ENCODE data around the gene DHCR7.

DHCR7 gene, protein sequence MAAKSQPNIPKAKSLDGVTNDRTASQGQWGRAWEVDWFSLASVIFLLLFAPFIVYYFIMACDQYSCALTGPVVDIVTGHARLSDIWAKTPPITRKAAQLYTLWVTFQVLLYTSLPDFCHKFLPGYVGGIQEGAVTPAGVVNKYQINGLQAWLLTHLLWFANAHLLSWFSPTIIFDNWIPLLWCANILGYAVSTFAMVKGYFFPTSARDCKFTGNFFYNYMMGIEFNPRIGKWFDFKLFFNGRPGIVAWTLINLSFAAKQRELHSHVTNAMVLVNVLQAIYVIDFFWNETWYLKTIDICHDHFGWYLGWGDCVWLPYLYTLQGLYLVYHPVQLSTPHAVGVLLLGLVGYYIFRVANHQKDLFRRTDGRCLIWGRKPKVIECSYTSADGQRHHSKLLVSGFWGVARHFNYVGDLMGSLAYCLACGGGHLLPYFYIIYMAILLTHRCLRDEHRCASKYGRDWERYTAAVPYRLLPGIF

DNA sequence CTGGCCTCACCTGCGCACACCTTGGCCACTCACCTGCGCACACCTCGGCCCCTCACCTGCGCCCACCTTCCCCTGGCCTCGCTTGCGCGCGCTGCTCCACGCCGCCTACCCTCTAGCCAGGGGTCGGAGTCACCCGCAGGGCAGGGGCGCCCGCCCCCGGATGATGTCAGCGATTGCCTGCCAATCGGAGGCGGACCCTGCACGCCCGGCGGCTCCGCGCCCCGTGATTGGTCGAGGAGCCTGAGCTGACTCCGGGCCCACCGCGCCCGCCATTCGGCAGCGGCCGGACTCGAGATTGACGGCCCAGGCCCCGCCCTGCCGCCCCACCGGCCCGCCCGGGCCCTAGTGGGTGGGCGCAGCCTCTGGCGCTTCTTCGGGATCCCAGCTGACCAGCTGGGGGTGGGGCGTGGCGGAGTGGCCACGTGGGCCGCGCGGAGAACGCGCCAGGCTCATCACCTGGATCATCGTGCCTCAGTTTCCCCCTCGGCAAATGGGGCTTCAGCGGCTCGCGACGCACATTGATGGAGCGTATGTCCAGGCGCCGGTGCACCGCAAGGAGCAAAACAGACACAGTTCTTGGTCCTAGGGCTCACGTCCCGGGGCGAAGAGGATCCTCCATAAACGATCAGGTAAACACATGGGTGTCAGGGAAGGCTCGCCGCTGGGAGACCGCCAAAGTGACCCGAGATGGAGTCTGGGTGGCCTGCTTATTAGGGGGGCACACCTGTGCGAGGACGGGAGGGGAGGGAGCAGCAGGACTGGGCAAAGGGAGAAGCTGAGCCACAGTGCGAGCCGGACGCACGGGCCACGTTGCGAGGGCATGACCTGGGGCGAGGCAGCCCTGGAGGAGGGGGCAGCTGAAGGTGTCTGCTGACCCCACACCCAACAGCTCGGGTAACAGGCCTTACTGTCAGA lies at the start of gene DHCR7:
DHCR7 (minus strand) TSS at position 137 of the 915 bp plus-strand sequence. CDS start 3,441 bp downstream, outside the sequence.
- DNase-seq (ENCODE audit: low read depth in 2 of 2), result peak; percentile 95 to 97

DNA sequence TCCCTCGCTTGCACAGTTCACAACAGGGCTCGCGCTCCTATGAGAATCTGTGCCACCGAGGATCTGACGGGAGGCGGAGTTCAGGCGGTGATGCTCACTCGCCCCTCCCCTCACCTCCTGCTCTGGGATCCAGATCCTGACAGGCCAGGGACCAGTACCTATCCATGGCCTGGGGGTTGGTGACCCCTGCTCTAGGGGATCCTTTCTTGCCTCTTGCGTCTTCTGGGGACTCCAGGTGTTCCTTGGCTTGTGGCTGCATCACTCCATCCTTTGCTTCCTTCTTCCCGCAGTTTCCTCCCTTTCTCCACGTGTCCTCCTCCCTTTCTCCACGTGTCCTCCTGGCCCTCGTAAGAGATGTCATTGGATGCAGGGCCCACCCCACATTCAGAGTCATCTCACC lies 48.2 kb upstream of the DHCR7 start:
- no peak for DNase-seq (ENCODE audit: low read depth in 2 of 2)

DNA sequence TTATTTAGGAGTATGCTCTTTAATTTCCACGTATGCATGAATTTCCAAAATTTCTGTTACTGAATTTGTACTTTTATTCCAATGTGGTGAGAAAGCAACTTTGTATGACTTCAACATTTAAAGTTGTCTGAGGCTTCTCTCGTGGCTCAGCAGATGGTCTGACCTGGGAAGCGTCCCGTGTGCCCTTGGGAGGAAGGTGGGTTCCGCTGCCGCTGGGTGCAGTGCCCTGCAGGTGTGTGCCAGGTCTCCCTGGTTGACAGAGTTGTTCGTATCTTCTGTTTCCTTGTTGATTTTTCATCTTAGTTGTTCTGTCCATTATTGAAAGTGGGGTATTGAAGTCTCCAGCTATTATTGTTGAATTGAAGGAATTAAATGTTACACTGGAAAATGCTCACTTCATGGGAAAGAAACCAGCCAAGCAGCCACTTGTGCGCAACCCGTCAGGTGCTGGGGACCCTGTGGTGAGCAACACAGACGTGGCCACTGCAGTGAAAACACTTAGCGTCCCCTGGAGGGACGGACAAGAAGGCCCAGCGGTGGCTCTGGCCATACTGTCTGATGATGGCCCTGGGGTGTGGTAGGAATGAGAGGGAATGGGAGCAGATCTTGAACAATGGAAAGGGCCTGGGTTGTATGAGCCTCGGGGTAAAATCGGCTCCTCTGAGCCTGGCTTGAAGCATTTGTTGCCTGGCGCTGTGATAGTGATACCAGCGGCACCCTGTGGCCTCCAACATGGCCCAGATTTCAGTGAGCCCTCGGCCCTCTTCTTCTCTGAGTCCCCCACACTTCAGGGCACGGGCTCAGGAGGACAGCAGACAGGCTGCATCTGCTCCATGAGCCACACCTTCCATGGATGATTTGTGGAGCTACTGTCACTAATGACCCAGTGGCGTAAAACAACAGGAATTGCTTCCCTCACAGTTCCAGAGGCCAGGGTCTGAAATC lies 47.4 kb upstream of the DHCR7 start:
- no peak for DNase-seq (ENCODE audit: low read depth in 2 of 2)

DNA sequence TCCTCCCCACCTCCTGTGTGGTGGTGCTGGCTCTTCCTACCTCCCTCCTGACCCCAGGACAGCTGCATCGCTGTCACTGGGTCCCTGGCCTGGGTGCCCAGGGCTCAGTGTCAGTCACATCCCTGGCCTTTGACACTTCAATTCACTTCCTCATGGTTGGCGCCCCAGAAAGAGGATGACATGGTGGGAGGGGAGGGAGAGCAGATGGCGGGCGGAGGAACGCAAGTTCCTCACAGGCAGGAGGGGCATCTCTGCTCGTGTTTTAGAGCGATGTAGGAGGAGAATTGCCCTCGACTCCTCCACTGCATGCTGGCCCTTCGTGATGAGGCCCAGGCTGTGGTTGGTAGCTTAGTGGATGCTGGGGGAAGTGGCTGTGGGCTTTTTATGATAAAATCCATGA lies 43.7 kb upstream of the DHCR7 start:
- no peak for DNase-seq (ENCODE audit: low read depth in 2 of 2)

DNA sequence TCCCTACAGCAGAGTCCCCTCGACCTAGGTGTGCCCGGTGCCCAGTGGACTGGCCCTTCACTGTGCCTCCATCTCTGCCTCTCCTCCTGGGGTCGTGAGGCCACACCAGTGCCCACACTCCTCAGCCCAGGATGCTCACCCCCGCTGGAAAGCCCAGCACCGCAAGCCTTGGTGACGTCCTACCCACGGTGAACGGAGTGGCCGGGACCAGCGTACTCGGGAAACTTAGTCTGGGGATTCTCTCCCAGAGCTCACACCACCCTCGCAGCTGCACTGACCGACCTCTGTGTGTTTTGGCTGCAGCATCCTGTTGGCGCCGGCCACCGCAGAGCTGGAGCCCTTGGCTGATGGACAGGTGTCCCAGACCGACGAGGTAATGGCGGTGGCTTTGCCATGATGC lies 43.3 kb upstream of the DHCR7 start:
- DNase-seq (ENCODE audit: low read depth in 2 of 2), result no peak

DNA sequence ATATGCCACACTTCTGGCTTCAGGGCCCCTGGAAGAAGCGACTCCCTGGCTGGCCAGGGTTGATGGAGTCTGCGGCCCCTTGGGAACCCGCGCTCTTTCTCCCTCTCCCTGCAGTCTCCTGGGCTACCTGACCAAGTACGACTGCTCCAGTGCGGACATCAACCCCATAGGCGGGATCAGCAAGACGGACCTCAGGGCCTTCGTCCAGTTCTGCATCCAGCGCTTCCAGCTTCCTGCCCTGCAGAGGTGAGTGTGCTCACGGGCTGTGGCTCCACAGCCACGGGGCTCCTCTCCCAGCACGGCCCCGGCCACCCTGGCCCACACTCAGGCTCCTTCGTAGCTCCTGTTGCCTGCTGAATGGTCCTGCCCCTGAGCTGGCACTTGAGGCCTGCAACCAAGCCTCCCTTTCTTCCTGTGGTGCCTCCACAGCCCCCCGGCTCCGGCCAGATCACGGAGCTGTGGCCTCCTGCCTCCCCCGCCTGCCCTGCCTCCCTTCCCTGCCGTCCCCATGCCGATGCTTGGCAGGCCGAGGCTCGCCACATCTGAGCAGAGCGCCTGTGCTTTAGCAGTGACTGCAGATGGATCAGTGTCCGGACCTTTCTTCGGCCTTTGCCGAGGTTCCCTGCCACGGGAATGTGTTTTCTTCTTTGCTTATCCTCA lies 42.7 kb upstream of the DHCR7 start:
- no peak for DNase-seq (ENCODE audit: low read depth in 2 of 2)

DNA sequence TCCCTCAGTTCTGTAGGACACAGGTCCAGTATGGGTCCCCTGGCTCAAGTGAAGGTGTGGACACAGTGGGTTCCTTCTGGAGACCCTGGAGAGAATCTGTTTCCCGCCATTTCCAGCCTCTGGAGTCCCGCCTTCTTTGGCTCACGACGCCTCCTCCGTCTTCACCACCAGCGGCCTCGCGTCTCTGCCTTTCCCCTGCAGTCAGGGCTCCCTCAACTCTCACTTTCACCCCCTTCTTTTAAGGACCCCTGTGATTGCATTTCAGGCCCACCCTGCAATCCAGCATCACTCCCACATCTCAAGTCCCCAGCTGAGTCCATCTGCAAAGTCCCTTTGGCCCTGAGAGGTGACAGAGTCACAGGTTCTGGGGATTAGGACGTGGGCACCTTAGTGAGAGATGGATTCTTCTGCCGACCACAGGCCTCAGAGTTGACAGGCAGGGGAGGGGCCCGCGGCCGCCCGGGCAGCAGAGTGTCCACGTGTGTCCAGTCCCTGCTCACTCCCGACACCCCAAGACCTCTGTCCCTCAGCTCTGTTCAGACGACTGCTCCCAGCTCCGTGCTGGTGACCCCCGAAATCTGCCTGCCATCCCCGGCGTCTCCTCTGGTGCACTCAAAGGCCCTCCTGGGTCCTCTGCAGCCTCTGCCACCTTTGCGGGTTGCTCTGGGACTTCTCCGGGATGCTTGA lies 42.0 kb upstream of the DHCR7 start:
- DNase-seq (ENCODE audit: low read depth in 2 of 2), result no peak

DNA sequence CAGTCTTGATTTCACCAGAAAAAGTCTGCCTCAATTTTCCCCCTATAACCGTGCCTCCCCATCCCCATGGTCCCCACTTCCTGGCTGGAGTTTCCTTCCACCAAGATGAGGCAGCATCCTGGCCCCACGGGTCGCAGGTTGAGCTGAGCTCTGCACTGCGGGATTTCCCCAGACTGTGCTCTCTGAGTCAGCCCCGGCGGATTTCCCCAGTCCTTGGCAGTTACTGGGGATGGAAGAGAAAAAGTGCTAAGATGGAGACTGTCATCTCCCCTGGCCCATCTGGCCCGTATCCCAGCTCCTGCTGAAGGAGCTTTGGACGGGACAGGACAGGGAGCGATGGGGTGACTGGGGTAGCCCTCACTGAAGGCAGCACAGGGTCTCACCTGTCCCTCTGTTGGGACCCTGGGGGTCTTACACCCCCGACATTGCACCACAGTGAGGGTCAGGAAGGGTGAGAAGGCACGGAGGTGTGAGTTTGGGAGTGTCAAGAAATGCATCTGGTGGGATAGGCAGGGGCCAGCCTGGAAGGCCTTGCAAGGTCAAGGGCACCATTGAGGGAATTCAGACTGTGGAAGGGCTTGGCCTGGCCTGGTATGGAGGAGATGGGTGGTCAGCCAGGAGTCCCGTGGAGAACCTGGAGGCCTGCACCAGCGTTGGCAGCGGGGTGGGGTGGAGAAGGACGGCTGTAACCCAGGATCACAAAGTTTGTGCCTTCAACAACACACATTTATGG lies 41.3 kb upstream of the DHCR7 start:
- peak; percentile 47 to 66 for DNase-seq (ENCODE audit: low read depth in 2 of 2)

DNA sequence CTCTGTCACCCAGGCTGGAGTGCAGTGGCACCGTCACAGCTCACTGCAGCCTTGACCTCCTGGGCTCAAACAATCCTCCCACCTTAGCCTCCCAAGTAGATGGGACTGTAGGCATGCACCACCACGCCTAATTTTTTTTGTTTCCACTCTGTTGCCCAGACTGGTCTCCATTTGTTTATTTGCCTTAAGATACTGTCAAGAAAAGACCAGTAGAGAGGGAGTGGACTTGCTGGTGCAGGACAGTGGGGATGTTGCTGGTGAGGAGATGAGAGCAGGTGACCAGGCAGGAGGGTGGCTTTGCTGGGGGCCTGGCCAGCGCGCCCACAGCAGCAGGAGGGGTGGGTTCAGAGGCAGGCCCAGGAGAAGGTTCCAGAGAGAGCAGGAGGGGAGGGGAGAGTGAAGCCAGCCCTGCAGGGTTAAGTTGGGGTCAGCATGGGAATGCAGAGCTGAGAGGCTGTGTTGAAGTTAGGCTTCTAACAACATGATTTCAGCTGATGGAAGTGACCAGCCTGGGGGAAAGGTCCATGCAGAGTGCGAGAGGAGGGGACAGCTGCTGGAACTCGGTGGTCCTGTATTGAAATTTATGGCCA lies 40.6 kb upstream of the DHCR7 start:
- no peak for DNase-seq (ENCODE audit: low read depth in 2 of 2)

DNA sequence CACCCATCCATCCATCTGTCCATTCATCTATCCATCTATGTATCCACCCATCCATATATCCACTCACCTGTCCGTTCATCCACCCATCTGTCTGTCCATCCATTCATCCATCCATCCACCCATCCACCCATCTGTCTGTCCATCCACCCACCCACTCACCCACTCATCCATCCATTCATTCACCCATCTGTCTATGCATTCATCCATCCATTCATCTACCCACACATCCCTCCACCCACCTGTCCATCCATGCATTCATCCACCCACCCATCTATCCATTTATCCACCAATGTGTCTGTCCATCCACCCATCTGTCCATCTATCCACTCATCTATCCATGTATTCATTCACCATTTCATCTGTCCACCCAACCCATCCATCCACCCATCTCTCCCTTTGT lies 38.1 kb upstream of the DHCR7 start:
- no peak for DNase-seq (ENCODE audit: low read depth in 2 of 2)

DNA sequence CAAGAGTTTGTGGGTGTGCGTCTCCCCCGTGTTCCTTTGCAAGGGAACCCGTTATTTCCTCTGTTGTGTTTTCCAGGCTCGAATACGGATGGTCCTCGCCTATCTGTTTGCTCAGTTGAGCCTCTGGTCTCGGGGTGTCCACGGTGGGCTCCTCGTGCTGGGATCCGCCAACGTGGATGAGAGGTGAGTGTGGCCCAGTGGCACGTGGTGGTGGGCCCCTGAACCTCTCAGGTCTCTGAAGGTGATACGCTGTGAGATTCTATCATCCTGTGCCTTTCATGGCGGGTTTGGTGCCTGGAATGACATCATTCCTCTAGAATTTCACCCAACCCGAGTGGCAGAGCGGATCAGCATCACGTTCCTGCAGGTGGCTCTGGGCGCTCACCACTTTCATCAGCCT lies 37.3 kb upstream of the DHCR7 start:
- no peak for DNase-seq (ENCODE audit: low read depth in 2 of 2)

DNA sequence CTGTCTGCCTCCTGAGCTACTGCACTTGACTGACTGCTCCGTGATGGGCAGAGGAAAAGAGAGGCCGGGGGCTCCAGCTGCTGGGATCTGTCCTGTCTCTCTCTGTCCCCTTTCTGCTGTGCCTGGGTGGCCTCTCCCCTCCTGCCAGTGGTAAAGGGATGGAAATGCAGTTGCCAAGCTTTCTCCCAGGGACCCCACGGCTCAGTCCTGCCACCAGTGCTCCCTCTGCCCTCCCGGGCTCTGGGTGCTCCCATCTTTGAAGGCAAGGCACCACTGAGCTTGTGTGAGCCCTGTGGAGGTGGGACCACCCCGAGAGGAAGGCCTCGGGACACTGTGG lies 36.8 kb upstream of the DHCR7 start:
- no peak for DNase-seq (ENCODE audit: low read depth in 2 of 2)

DNA sequence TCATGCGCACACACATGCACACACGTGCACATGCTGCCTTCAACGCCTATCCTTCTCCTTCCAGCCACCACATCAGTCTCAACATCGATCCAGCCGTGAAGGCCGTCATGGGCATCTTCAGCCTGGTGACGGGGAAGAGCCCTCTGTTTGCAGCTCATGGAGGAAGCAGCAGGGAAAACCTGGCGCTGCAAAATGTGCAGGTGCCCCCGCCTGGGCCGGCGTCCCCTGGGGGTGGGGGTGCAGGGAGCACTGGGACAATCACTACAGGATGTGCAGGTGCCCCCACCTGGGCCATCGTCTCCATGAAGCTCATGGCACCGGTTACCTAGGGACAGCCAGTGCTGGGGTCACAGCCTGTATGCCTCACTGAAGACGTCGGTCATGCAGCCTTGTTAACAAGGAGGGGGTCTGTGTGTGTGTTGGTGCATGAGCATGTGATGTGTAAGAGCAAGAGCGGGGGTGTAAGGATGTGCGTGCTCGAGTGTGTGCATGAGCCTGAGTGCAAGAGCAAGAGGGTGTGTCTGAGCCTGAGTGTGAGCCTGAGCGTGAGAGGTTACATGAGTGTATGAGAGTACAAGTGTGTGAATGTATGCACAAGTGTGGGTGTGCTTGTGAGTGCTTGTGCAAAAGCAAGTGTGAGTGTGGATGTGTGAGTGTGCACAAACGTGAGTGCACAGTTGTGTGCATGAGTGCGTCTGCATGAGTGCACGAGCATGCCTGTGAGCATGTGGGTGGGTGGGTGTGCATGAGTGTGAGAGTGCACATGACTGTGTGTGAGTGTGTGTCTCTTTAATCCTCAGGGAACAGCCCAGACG lies 36.3 kb upstream of the DHCR7 start:
- DNase-seq (ENCODE audit: low read depth in 2 of 2), result no peak

DNA sequence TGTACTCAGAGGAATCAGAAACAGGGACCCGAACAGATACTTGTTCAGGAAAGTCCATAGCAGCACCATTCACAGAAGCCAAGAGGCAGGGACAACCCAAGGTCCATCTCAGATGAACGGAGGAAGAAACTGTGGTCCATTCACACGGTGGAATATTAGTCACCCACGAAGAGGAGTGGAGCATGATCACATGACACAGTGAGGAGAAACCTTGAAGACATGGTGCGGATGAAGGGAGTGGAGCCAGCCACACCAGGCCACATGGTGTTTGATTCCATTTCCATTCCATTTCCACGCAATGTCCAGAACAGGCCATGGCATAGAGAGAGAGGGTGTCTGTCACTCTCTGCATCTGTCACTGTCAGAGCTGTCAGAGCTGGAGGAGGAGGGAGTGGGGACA lies 35.5 kb upstream of the DHCR7 start:
- no peak for DNase-seq (ENCODE audit: low read depth in 2 of 2)

DNA sequence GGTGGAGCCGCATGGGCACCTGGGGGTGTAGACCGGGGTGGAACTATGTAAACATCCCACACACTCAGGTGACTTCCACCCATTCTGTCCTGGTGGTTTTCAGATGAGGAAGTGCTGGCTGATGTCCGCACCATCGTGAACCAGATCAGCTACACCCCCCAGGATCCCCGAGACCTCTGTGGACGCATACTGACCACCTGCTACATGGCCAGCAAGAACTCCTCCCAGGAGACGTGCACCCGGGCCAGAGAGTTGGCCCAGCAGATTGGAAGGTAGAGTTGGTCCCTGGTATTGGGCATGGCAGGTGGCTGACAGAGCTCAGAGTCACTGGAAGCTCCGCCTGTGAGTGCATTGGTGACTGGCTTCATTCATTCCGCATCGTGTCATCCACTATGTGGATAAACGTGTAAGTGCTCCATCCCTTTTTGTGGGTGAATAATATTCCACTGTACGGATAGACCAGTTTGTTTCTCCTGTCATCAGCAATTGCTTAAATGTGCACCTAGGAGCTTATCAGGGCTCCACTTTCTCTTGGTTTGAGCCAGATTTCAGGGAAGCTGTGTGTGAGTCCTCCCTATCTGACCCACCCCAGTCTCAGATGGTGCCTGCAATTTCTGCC lies 34.7 kb upstream of the DHCR7 start:
- no peak for DNase-seq (ENCODE audit: low read depth in 2 of 2)

DNA sequence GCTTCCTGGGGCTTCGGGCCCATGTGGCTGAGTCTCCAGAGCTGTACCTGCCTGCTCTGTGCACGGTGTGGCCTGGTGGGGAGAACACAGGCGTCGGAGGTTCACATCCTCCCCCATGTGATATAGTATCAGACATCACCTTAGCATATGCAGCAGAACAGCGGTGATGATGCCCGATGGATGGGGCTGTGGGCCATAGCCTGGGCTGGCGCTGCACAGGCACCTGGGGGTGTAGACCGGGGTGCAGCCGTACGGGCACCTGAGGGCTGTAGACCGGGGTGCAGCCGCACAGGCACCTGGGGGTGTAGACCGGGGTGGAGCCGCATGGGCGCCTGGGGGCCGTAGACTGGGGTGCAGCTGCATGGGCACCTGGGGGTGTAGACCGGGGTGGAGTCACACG lies 34.0 kb upstream of the DHCR7 start:
- no peak for DNase-seq (ENCODE audit: low read depth in 2 of 2)

DNA sequence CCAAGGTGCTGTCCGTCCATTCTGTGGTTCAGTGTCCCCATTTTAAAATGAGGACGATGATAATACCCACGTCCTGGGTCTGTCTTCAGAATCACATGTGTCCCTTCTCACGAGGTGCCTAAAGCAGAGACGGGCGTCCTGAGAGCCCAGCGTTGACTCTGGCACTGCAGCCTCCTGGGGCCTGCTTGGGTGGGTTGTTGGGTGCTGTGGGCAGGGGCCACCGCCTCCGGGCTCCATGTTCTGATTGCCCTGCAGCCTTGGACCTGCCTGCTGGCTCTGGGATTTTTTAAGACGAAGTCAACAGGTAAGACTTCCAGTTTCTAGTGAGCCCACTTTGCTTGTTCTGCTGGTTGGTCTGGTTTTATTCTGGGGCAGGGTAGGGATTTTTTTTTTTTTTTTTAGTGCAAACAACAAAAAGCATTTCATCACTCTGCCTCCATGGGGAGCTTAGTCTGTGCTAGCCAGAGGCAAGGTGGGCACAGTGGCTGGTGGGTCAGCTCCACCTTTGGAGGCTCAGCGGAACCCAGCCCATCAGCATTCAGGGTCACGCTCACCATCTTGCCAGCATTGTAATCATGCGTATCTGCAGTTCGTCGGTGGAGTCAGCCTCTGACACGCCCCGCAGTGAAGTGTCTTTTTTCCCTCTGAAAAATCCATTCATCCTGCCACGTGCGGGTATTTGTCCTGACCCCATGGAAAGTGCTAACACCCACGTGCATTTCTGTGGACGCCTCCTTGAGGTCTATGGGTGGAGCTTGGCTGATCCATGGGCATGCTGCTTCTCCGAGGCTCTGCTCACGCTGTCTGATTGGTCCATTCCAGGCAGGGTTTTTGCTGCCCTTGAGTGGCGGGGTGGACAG lies 33.1 kb upstream of the DHCR7 start:
- DNase-seq (ENCODE audit: low read depth in 2 of 2), result no peak
